GM12801 (cell line): ENCODE measurements around the gene CCNK.

Source experiments
- TF ChIP-seq, protein P1 (sequence below): IDR thresholded peaks from one replicate; pipeline ENCODE4 v1.5.1; 2011; ENCODE audit warnings: control low read depth; ENCODE audit not compliant: insufficient read length; ENCODE audit errors: extremely low read depth

Gene CCNK

DNA sequence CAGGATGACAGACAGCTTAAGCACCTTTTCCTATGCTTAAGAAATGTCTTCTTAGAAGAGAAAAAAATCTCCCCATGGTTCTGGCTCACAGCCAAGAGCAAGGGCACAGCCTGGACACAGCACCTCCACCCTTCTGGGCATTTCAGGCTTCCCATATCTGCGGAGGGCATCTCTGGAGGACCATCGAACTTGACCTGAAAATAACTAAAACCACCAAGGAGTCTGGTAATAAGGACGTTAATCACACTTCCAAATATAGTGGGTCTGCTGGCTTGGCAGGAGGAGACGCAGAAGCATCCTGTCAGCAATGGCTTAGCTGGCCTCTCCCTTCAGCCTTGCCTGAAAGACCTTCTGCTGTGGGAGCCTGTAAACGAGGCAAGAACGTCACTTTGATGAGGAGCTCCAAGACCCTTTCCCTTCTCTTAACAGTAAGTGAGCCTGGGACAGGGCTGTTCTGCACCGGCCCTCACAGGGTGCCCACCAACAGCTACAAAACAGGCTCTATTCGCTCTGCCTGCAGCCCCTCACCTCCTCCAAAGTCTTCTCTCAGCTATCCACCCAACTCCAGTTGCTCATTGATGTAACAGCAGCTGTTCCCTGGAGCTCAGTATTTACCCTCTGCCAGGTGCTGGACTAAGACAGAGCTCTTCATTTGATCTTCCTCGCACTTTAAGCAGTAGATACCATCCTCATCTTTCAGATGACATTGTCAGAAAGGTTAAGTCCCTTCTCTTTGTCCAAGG lies 13.7 kb upstream of the CCNK start:
- TF ChIP-seq, protein P1, sequence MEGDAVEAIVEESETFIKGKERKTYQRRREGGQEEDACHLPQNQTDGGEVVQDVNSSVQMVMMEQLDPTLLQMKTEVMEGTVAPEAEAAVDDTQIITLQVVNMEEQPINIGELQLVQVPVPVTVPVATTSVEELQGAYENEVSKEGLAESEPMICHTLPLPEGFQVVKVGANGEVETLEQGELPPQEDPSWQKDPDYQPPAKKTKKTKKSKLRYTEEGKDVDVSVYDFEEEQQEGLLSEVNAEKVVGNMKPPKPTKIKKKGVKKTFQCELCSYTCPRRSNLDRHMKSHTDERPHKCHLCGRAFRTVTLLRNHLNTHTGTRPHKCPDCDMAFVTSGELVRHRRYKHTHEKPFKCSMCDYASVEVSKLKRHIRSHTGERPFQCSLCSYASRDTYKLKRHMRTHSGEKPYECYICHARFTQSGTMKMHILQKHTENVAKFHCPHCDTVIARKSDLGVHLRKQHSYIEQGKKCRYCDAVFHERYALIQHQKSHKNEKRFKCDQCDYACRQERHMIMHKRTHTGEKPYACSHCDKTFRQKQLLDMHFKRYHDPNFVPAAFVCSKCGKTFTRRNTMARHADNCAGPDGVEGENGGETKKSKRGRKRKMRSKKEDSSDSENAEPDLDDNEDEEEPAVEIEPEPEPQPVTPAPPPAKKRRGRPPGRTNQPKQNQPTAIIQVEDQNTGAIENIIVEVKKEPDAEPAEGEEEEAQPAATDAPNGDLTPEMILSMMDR: no peak

DNA sequence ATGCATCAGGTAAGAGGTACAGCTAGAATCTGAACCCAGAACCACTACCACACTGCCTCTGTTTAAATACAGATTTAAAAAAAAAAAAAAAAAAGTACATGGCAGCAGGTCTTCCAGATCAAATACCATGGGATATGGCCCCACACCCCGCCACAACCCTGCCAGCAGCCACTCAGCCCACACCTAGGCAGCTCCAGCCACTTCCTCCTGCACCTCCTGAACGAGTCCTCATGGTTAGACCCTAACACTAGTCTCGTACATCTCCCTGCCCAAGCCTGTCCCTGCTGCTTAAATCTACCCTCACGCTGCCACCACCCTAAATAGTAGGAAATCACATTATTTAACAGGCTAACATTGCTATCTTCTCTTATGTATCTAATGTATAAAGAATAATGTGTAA lies 13.1 kb upstream of the CCNK start:
- TF ChIP-seq, protein P1: no peak

DNA sequence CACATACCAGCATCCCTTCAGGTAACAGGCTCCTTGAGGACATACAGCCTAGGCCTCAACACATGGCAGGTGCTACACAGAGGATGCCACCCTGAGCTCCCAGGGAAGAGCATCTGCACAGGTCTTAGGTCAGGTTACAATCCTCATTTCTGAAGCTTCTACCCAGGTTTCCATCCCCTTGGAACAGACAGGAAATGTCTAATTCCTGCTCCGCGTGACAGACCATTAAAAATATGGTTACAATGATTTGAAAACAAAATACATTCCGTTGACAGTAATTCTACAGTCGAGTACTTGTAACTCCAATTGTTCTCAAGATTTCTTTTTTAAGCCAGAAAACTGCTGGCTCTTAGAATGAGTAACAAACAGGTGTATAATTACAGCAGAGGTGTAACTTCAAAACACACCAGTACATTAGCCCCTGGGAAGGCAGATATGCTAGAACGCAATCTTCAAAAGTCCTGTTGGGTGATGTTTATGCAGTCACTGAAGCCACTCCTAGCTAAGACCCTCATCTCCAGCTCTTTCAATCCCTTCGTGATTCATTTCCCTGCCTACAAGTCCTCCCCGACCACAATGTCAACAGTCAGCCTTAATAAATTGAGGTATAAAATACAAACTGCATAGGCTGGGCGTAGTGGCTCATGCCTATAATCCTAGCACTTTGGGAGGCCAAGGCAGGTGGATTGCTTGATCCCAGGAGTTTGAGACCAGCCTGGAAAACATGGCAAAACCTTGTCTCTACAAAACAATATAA lies 12.2 kb upstream of the CCNK start:
- TF ChIP-seq, protein P1: no peak

DNA sequence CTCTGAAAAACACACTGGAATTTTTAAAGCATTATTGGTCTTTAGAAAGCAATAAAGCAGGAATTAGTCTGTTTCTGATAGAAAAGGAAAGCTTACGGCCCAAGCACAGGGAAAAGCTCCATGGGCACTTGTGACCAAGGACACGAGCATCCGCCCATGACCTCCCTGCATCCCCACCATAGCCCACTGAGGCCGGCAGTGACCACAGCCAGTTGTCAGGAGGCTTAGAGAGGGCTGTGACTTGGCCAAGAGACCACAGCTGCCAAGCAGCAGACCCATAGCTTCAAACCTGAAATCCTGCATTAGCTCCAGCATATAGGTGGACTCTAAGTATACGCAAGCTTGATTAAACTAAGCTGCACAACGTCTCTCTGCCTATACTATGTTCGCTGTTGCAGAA lies 9.5 kb upstream of the CCNK start:
- TF ChIP-seq, protein P1: no peak

DNA sequence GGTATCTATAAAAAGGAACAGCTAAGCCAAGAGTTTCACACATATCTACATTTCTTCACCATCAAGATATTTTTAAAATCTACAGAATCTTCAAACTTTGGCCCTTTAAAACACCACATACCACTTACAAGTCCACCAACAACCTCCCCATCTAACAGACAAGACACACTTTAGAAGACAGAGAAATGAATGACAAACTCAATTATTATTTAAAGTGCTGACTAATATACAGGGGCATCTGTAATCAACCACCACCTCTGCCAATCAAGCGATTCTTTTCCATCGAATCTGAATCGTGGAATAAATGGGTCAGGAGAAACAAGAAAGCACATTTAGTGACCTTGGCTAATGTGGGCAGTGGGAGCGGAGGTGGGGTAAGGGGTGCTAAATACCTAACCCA lies 8.3 kb upstream of the CCNK start:
- TF ChIP-seq, protein P1: no peak

DNA sequence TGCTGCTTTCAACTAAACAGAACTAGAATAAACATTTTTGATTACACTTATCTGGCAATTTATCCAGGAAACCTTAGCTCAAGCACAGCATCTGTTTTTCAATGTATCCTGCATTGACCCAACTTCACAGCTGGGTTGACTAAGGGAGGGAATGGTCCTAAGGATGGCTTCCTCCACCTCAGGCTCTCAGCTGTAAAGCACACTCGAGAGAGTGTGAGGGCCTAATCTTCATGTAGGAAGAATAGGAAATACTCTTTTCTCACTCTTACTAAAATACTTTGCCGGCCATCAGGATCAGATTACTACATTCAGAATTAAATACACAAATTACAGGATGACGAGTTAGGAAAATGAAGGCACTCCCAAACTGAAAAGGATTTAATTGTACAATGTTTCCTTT lies 7.8 kb upstream of the CCNK start:
- TF ChIP-seq, protein P1: no peak

DNA sequence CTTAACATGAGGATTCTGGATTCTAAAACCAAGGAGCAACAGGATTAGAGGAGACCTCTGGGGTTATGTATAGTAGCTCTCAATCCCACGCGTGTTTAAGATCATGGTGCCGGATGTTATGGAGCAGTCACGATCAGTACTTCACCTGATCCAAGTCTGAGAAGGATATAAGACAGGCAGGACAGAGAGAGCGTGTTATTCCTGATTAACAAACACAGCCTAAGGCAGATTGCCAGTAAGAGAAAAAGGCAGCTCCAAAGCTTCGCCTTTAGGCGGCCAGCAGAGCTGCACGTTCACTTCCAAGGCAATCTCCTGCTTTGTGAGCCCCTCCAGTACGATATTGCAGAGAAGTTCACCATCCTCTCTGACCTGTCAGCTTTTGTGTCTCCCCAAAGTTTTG lies 6.0 kb upstream of the CCNK start:
- TF ChIP-seq, protein P1: no peak
